ENCODE data around the gene GFOD1.
"Not testable (repeated sequence)": the region's sequence is repeated elsewhere in the genome, so short reads cannot be mapped to it uniquely, and the experiment has no call there.

GFOD1 gene

DNA sequence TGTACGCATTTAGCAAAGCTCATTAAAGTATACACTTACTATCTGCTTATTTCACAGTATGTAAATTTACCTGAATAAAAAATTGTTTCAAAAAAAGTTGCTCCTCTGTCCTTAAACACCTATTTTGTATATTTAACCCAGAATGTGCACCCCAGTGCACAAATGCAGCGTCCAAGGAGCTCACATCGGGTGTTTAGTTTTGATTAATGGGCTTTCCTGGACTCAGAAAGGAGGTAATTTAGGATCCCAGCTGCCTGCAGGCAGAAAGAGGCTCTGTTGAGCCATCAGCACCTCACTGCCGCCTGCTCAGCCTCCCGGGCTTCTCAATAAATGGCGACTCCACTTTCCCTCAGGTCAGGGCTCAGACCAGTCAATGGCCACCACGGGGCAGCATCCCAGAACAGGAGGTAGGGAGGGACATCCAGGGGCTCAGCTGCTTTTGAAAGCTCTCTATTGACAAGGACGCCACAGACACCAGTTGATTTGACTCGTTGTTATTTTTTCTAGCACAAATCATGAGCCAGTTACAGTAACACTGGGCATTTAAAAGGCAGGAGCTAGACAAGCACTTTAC, 88.9 kb downstream of the GFOD1 start:
- DNase-seq, result no peak

DNA sequence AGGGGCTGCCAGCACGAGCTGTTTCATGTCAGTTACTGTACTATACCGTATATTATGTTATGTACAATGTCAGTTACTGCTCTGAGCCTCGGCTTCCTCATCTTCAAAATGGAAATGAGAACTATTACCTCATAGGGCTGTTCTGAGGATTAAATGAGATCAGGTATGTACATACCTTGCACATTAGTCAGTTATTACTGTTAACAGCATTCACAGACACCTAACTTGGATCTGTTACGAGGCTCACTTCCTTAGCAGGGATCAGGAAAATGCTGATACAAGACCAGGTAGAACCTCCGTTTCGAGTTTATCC, 89.4 kb downstream of the GFOD1 start:
- DNase-seq, result no peak

DNA sequence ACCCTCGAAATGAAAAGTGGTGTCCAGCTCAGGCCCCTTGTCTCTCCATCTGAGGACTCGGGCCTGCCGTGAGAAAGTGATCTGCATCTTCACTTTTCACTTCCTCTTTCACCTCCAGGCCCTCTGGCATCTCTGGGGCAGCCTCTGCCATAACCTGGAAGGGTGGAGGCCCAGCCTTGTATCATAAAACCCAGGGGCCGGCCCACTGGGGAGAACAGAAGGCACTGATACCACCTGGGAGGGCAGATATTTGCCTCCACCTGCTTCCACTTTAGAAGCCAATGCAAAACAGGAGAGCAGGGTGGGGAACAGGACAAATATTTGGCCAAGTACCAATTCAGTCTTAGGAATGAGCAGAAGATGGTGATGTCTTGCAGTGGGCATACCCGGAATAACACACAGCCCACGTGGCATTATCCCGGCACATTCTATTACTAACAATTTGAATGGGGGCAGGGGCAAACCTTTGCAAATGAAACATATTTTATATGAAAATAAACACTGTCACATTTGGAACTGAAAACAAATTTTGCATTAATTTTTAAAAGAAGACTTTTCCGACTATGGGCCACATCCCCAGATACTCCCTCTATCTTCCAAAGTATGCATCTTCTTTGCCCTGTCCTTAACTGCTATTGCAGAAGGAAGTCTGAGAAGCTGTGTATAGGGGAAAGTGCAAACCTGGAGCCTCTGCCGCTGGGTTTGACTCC, 89.9 kb downstream of the GFOD1 start:
- DNase-seq, result no peak

DNA sequence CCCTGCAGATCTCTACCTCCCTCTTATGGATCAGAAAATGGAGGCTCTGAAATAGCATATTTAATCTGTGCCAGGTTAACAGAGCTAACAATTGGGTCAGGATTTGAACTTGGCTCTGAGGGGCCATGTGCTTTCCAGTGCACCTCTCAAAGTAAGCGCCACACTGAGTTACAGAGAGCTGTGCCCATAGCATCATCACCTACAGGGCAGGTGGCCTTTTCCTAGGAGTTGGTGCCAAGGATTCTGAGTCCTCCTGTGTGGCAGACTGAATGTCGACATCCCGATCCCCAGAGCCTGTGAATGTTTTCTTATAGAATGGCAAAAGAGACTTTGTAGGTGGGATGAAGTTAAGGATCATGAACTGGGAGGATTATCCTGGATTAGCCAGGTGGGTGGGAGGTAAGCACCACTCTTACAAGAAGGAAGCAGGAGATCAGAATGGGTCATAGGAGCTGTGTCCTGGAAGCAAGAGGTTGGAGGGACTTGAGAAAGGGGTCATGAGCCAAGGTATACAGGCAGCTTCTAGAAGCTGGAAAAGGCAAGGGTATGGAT, 91.1 kb downstream of the GFOD1 start:
- DNase-seq, result no peak

DNA sequence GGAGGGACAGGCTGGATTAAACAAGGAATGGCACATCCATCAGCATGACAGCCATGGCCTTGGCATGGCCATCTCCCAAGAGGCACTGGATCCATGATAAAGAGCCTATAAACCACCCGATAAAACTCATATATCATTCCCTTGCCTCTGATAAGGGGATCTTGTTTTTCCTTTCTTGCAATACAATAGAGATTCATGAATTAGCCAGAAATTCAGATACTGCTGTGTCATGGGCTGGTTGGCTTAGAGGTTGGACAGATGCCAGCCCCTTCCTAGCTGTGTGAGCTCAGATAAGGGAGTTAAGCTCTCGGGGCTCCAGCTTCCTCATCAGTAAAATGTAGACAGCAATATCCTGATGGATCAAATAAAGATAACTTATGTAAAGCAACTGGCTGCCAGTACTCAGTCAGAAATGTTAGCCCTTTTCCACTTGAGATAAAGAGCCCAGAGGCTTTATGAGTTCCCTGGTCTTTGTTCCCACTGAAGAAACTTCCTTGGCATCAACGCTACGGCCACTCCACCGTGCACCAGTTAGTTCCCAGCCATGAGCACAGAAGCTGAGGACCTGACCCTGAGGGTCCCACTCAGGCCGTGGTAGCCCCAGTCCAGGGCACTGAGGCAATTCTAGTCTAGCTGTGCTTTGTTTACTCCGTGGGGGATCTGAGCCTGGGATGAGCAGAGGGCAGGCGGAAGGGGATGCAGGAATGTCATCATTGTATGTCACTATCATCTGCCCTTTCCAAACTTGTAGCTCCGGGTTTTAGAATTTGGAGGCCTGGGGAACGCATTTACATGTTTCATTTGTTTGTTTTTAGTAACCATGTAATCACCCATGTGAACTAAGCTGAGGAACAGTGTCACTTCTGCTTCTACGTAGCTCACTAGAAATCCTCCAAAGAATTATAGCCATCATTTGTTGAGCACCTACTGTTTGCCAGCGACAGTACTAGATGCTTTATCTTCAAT, 91.8 kb downstream of the GFOD1 start:
- no peak for DNase-seq

DNA sequence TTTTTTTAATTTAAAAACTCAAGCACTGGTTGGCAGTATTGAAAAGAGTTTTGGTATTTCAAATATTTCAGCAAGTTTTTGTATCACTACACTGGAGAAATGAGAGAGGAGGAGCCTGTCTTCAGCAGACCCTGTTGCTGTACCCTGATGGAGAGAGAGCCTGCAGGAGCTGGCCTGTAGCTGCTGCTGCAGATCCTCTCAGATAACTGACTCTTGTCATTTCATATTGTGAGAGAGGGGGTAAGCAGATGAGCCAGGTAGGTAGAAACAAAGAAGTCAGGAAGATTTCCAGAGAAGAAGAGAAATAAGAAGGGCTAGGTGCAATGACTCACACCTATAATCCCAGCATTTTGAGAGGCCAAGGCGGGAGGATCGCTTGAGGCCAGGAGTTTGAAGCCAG, 94.9 kb downstream of the GFOD1 start:
- DNase-seq, result no peak

DNA sequence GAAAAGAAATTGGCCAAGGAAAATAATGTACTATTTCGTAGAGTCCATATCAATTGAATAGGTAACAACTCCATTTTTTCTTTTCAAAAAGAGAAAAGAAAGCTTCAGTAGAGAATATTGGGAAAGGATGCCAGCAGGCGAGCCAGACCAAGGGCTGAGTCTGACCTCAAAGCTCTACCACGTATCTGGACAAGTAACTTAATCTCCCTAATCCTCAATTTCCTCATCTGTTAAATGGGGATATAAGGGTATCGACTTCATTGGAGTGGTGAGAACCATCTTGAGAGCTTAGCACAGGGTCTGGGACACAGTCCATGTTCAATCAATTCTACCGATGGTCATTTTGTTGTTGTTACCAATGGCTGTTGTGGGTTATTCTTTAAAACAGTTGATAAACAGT, 95.9 kb downstream of the GFOD1 start:
- DNase-seq, result no peak

DNA sequence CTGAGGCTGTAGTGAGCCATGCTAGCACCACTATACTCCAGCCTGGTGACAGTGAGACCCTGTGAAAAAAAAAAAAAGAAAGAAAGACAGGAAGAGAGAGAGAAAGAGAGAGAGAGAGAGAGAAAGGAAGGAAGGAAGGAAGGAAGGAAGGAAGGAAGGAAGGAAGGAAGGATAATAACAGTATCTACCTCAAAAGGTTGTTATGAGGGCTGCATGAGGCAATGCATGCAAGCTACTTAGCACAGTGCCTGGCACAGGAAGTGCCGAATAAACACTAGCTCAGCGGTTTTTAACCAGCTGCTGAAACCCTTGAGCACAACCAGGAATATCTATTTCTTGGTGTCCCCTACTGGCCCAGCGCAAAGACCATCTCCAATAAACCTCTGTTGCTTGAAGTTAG, 96.7 kb downstream of the GFOD1 start:
- no peak for DNase-seq

DNA sequence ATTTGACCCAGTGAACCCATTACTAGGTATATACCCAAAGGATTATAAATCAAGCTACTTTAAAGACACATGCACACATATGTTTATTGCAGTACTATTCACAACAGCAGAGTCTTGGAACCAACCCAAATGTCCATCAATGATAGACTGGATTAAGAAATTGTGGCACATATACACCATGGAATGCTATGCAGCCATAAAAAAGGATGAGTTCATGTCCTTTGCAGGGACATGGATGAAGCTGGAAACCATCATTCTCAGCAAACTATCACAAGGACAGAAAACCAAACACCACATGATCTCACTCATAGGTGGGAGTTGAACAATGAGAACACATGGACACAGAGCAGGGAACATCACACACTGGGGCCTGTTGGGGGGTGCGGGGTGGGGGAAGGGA, 98.2 kb downstream of the GFOD1 start:
- not testable (repeated sequence) for DNase-seq

DNA sequence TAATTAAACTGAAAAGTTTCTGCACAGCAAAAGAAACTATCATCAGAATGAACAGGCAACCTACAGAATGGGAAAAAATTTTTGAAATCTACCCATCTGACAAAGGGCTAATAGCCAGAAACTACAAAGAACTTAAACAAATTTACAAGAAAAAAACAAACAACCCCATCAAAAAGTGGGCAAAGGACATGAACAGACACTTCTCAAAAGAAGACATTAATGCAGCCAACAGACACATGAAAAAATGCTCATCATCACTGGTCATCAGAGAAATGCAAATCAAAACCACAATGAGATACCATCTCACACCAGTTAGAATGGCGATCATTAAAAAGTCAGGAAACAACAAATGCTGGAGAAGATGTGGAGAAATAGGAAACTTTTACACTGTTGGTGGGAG, 98.6 kb downstream of the GFOD1 start:
- not testable (repeated sequence) for DNase-seq

DNA sequence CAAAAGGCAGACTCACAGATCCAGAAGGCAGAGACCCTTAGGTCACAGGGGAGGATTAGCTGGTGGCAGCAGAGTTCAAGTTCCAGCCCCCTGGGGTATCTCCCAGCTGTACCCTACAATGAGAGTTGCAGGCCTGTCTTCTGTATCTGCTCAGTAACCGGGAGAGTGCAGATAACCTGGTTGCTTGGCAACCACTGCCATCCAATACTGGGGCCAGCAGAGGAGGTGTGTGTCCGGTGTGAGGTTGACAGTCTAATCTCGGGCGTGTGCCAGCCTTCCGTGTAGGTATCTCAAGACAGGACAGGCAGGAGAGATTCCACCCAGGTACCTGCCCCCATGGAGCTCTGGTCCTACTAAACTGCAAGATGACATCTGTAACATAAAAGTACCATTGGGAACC, 102.4 kb downstream of the GFOD1 start:
- DNase-seq, result no peak

DNA sequence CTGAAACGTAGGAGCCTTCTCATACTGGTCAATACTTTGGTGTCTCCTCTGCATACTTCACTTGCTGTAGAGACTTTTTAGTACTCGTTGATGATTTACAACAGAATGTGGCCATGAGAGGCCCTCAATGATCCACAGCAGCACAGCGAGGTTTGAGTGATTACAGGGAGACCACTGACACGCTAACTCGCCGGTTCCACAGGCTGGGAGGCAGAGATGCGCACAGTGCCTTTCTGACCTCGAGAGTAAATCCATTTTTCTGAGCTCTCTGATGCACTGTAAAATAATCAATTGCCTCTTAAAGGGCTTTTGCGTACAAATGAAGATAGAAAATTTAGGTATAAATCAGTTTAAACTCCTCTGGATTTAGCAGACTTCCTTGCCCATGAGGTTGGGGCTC, 102.9 kb downstream of the GFOD1 start:
- DNase-seq, result no peak

DNA sequence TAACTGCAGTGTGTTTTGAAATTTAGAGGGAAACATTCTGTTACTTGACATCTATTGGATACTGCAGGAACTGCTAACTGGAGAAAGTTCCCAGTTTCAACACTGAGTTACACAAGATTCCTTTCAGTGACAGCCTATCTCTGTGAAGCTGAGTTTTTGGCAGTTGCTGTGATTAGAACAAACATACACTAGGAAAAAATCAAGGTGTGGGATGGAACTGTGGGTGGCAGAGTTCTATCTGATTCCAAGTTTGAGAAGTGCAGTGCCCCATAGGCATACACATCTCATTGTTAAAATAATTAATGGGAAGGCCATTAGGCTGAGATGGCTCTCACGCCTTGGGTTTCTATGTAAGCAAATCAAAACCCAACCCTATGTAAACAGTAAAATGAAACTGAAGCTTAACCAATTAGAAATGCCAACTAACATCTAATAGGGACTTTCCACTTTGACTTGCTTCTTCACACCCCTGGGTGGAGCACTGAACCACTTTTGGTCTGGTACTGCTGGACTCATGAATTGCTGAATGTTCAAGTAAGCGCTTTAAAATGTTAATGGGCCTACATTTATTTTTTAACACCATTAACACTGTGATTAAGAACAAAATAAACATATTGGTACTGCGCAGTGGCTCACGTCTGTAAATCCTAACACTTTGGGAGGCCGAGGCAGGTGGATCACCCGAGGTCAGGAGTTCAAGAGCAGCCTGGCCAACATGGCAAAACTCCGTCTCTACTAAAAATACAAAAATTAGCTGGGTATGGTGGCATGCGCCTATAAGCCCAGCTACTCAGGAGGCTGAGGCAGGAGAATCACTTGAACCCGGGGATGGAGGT, 103.9 kb downstream of the GFOD1 start:
- DNase-seq, result no peak

DNA sequence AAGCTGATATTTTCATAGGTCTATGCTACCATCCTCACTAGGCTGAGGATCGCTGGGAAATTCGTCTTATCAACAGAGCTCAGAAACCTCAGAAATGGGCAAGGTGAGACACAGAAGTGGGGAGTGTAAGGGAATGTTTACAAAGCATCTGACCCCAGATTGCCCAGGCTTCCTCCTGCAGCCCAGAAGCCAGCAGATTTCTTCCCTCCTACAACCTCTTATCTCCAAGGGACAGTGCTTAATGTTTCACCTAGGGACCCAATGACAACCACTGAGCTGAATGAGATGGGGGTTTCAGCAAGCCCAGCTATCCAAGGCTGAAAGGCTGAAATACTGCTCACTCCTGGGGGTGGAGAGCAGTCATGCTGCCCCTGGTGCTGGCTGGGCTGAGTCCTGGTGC, 106.6 kb downstream of the GFOD1 start:
- no peak for DNase-seq

DNA sequence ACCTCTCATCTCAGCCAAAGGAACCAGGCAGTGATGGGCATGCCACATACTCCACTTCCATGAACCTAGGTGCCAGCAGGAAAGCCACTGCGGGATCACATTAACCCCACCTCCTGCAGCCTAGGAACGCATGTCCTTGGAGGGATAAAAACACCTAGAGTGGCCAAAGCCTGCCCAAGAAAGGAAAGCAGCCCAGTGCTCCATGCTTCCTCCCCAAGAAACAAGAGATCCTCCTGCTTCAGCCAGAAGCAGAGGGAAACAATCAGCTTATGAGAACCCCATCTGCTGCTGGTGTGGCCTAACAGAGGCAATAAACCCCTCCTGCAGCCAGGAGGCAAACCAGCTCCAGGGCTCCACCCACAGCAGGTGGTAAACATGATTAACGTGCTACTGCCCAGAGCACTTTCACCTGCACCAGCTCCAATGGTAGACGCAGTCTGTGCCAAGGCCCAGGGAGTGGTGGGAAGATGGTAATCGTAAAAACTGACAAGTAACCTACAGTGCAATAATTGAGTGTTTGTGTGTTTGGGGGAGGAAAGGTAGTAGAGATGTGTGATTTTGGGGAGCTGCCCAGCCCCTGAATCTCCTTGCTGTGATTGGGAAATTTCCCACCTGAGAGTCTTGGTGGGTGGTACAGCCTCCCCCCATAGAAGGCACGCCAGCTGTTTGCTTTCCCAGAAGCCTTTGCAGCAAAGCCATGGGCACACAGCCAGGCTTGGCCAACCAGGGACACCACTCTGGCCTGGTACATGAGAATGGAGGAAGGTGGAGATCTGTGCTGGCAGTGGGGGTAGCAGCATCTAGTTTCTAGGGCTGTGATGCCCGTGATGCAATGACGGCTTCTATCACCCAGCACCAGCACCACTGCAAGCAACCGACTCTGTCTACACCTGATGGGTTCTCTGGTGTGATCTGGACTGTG, 108.5 kb downstream of the GFOD1 start:
- no peak for DNase-seq

DNA sequence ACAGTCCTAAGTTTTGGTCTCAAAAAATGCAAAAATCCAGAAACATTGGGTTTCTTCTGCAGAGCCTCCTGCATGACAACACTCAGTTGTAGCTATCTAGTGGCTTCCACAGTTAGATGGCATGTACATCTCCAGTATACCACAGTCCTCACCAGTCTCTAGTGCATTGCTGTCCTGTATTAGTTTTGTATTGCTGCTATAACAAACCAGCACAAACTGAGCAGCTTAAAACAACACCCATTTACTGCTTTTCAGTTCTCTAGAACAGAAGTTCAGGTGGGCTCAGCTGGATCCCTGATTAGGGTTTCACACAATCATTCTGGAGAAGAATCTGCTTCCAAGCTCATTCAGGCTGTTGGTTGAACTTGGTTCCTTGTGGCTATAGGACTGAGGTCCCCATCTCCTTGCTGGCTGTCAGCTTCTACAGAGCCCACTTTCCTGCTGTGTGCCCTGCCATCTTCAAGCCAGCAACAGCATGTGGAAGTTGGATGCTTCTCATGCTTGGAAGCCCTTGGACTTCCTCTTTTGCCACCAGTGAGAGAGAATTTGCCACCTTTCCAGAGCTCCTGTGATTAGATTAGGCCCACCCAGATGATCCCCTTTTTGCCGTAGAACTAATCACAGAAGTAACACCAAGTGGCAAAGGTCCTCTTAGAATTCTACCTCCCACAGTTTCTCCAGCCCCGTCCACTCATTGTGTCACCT, 110.2 kb downstream of the GFOD1 start:
- no peak for DNase-seq

DNA sequence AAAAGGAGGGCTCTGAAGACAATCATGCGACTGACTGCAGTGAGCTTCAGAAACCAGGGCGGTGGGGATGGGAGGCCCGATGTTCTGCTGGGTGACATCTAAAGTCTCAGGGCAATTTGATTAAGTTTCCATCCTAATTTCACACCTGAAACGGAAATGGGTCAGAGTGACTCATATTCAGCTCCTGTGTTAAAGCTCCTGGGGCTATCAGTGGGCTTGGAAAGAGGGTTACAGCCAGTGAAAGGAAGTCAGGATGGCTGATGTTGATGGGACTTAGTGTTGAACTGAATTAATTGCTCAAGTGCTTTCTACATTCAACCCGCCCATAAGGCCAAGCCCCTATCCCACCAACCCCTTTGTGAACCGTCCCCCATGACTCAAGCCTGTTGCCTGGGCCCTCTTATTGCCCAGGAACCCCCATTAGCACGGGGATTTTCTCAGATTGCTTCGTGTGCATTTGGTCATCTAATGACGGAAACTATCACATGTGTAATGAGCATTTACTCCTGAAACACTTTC, 112.0 kb downstream of the GFOD1 start:
- DNase-seq, result no peak

DNA sequence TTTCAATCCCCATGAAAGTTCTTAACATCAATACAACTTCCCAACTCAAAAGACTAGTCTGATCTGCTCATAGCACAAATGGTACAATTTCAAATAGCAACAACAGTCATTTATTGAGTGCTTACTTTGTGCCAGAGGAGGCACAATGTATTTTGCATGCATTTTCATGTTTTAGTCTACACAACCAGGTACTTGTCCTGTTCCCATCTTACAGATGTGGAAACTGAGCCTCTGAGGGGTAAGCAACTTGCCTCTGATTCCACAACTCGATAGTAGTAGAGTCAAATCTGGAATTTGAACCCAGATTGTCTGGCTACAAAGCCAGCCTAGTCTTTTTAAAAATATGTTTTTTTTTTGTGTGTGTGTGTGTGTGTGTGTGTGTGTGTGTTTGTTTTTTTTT, 113.5 kb downstream of the GFOD1 start:
- no peak for DNase-seq

DNA sequence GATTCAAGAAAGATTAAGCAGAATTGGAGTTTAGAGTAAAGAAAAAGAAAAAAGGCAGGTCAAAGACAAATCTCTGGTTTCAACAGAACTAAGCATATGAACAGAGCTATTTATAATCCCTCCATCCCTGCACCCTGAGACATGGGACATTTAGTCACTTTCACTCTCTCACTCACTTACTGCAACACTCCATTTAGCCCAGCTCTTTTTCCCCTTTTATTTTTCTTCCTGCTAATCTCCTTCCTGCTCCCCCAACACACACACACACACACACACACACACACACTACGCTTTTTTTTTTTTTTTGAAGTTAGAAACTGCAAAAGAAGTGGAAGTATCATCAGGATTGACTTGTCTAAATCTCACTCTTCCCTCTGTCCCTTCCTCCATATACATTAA, 113.9 kb downstream of the GFOD1 start:
- no peak for DNase-seq

DNA sequence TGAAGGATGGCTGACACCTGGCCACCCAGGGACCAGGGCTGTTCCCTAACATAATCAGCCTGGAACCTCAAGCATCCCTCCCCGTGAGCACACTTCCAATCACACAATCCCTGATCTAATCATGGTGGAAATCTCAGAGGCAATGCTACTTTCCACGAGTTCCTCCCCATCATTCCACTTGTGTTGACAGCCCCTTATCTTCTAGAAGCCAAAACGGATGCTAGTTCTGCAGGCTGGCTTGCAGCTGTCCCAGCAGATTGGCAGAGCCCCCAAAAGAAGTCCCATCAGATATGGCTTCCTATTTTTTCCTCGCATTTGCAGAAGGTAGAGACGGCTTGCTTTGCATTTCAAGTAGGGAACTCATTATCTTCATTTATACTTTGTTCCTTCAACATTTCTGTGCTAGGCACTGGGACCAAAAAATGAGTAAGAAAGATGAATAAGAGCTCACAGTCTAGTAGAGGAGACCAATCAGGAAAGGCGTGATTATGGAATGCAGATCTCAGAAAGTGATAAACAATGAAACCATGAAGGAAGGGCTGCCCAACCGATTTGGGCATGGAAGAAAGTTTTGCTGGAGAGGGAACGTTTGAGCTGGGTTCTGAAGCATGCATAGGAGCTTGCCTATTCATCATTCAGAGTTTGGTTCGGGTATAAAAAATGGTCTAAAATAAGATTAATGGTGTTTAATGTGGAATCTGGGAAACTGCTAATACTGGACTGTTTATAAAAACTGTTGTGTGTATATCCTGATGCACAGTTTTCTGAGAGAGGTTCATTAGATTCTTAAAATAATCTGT, 114.5 kb downstream of the GFOD1 start:
- no peak for DNase-seq
